ENCODE data around the gene GJD3.

Gene GJD3

DNA sequence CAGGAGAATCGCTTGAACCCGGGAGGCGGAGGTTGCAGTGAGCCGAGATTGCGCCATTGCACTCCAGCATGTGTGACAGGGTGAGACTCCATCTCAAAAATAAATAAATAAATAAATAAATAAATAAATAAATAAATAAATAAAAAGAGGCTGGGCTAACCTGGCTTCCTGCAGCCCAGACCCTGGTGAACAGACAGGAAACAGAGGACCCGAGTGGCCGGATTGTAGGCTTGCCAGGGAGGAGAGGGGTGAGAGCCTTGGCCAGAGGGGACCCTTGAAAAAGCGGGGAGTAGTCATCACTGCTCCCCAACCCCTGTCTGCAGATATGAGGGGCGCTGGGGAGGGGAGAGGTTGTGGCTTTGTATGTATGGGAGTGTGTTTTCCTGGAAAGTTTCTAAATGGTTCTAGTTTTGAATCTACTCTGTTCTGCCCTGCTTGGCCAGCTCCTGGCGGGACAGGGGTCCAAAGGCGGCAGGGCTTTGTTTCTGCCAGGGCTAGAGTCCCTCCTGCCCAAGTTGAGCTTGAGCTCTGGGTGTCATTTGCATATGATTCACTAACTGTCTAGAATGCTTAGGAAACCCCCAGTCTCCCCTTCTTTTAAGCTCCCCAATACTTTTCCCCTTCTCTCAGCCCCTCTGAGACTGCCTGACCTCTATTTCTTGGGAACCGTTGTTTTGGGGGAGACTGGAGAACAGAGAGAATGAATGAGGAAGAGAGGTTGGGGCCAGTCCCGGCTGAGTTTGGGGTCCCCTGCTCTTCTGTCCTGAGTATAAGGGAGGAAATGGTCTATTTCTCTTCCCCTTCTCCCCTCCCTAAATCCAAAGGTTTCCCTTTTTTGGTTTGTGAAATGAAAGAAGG lies 39.2 kb downstream of the GJD3 start:
- H3K4me1 ChIP-seq (ENCODE audit: control insufficient read depth in 1 of 2, insufficient read depth in 2 of 2, low read length in 2 of 2) = peaks cover 62 to 91% of the 10 kb centered on the region in 2 donors

DNA sequence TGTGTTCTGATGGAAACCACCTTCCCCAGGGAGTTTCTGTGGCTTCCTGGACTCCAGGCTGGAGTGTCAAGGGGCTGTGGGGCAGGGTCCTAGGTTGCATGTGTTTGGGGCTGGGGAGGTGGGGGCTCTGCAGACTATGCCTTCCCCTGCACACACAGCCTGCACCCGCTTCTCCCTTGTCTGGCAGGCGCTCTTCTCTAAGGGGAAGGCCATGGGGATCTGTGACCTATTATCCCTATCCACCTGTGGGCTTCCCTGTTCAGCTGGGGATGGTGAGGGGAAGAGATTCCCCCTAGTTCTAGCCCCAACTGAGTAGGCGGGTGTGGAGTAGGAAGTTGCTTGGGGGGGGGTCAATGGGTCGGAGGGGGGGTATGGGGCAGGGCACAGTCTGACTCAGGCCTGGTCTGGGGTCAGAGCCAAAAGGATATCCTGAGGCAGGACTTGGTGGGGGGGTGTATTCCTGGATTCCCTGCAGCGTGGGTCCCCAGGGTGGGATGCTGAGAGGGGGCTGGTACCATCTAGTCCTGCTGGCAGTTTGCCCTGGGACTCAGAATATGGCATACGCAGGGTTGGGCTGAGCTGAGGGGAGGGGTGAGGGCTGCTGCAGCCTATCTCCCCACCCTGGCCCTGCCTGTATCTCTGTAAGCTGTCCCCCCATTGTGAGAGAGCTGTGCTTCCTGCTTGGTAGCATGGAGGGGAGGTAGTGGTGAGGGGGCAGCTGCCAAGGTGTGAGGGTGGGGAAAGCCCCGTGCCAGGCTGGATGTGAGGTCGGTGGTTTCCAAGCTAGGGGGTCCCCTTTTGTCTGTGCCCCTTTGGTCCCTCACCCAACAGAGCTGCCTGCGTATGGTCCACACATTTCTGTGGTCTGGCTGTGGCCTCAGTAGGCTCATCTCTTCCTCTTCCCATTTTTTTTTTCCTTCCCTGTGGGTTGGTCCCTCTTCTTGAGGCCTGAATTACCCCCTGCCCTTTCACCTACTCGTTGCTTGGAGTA lies 40.9 kb downstream of the GJD3 start:
- Histone ChIP-seq H3K36me3 (ENCODE audit: control insufficient read depth in 1 of 2, insufficient read depth in 2 of 2, low read length in 2 of 2) (peaks cover 0 to 12% of the 10 kb centered on the region in 2 donors), H3K9me3 (ENCODE audit: control insufficient read depth in 1 of 2, low read length in 2 of 2) (no peaks in the 10 kb centered on the region), H3K27me3 (ENCODE audit: low read depth, low read length) (no peaks in the 10 kb centered on the region), H3K4me3 (ENCODE audit: low read depth in 1 of 2, low read length in 2 of 2) (peak overlapping the region; percentile 89 to 94), H3K4me1 (ENCODE audit: control insufficient read depth in 1 of 2, insufficient read depth in 2 of 2, low read length in 2 of 2) (peaks cover 59 to 90% of the 10 kb centered on the region in 2 donors), H3K27ac (ENCODE audit: low read length) (peak overlapping the region; percentile 92)

More for the DNA sequence above, 39.2 kb downstream of the GJD3 start:
- Histone ChIP-seq H3K27me3 (ENCODE audit: low read depth, low read length) (no peaks in the 10 kb centered on the region), H3K36me3 (ENCODE audit: control insufficient read depth in 1 of 2, insufficient read depth in 2 of 2, low read length in 2 of 2) (peaks cover 0 to 12% of the 10 kb centered on the region in 2 donors), H3K4me3 (ENCODE audit: low read depth in 1 of 2, low read length in 2 of 2) (peak overlapping the region in 1 of 2 donors; percentile 4), H3K9me3 (ENCODE audit: control insufficient read depth in 1 of 2, low read length in 2 of 2) (no peaks in the 10 kb centered on the region), H3K27ac (ENCODE audit: low read length) (peak overlapping the region; percentile 61)

DNA sequence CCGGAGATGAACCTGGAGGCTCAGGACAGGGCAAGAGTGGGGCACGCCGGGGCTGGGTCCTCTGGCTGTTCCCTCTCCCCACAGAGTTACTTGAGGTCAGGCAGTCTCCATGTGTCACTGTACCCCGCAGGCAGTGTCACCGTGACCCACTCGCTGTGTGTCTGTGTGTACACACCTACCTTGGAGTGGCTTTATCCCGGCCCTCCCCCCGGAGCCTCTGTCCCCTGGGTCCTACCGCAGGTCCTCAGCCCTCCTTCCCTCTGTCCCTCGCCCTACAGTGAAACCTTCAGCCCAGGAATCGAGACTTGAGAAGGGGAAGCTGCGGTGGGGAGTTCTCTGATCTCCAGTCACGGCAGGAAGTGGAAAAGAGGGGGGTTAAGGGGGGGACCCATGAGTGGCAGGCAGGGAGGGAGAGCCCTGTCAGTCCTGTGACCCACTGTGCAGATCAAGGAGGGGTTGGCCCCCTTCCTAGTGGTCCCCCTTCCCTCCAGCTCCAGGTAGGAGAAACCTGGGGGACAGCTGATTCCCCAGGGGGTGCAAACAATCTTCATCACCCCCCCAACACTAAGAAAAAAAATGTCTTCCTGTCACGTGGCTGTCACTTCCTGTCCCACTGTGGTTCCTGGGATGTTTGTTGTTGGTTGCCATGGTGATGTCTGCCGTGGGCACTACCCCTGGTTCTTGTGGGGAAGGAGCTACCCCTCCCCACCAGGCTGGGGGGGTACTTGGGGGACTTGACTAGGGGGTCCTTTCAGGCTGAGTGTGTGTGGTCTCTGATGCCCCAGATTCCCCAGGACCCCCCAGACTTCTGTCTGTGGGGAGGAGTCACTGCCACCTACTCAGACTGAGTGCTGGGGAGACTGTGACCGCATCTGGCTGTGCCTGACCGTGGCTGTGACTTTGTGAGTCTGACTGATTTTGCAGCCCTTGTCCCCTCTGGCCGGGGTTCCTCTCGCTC lies 41.9 kb downstream of the GJD3 start:
- Histone ChIP-seq H3K9me3 (ENCODE audit: control insufficient read depth in 1 of 2, low read length in 2 of 2) (no peaks in the 10 kb centered on the region), H3K36me3 (ENCODE audit: control insufficient read depth in 1 of 2, insufficient read depth in 2 of 2, low read length in 2 of 2) (peaks cover 0 to 12% of the 10 kb centered on the region in 2 donors), H3K27me3 (ENCODE audit: low read depth, low read length) (no peaks in the 10 kb centered on the region), H3K27ac (ENCODE audit: low read length) (peak overlapping the region; percentile 92), H3K4me1 (ENCODE audit: control insufficient read depth in 1 of 2, insufficient read depth in 2 of 2, low read length in 2 of 2) (peaks cover 50 to 81% of the 10 kb centered on the region in 2 donors), H3K4me3 (ENCODE audit: low read depth in 1 of 2, low read length in 2 of 2) (peak overlapping the region; percentile 89 to 94)

DNA sequence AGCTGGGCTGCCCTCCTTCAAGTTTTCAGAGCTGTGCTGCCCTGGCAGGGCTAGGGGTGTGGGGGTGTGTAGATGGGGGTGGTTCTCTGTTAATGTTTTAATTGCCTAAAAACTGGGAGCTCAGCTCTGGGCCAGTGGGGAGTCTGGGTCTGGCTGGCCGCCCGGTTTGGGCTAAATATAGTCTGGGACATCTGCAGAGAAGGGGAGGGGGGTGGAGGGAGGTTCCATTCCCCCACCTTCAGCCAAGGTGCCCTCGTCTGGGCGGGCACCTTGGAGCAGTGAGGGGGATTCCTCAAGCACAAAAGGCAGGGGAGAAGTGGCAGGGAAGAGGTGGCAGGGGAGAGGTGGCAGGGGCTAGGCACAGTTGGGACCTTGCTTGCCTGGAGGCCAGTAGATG lies 42.6 kb downstream of the GJD3 start:
- H3K9me3 ChIP-seq (ENCODE audit: control insufficient read depth in 1 of 2, low read length in 2 of 2) = no peaks in the 10 kb centered on the region
- peaks cover 0 to 12% of the 10 kb centered on the region in 2 donors for H3K36me3 ChIP-seq (ENCODE audit: control insufficient read depth in 1 of 2, insufficient read depth in 2 of 2, low read length in 2 of 2)
- peak overlapping the region; percentile 92 for H3K27ac ChIP-seq (ENCODE audit: low read length)
- peaks cover 47 to 81% of the 10 kb centered on the region in 2 donors for H3K4me1 ChIP-seq (ENCODE audit: control insufficient read depth in 1 of 2, insufficient read depth in 2 of 2, low read length in 2 of 2)
- peak overlapping the region; percentile 89 to 94 for H3K4me3 ChIP-seq (ENCODE audit: low read depth in 1 of 2, low read length in 2 of 2)
- no peaks in the 10 kb centered on the region for H3K27me3 ChIP-seq (ENCODE audit: low read depth, low read length)

DNA sequence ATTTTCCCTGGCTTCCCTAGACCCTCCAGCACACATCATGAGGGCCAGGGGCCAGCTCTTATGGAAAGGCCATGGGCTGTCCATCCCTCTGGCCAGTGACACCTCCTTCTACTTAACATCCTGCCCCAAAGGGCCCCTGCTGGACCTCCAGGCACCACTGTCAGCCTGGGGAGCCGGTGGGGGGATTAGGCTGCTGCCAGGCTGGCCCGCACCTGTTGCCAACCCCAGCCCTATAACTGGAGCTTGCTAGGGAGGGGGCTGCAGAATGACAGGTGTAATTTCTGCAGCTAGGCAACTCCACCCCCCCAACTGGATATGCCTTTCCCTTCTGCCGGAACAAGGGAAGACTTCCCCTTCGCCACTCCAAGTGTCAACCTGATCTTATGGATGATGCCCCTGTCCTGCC lies 43.0 kb downstream of the GJD3 start:
- peak overlapping the region; percentile 92 for H3K27ac ChIP-seq (ENCODE audit: low read length)
- H3K9me3 ChIP-seq (ENCODE audit: control insufficient read depth in 1 of 2, low read length in 2 of 2) = no peaks in the 10 kb centered on the region
- H3K4me1 ChIP-seq (ENCODE audit: control insufficient read depth in 1 of 2, insufficient read depth in 2 of 2, low read length in 2 of 2) = peaks cover 46 to 81% of the 10 kb centered on the region in 2 donors
- H3K4me3 ChIP-seq (ENCODE audit: low read depth in 1 of 2, low read length in 2 of 2) = peak overlapping the region; percentile 89 to 94
- no peaks in the 10 kb centered on the region for H3K27me3 ChIP-seq (ENCODE audit: low read depth, low read length)
- H3K36me3 ChIP-seq (ENCODE audit: control insufficient read depth in 1 of 2, insufficient read depth in 2 of 2, low read length in 2 of 2) = peaks cover 0 to 12% of the 10 kb centered on the region in 2 donors

DNA sequence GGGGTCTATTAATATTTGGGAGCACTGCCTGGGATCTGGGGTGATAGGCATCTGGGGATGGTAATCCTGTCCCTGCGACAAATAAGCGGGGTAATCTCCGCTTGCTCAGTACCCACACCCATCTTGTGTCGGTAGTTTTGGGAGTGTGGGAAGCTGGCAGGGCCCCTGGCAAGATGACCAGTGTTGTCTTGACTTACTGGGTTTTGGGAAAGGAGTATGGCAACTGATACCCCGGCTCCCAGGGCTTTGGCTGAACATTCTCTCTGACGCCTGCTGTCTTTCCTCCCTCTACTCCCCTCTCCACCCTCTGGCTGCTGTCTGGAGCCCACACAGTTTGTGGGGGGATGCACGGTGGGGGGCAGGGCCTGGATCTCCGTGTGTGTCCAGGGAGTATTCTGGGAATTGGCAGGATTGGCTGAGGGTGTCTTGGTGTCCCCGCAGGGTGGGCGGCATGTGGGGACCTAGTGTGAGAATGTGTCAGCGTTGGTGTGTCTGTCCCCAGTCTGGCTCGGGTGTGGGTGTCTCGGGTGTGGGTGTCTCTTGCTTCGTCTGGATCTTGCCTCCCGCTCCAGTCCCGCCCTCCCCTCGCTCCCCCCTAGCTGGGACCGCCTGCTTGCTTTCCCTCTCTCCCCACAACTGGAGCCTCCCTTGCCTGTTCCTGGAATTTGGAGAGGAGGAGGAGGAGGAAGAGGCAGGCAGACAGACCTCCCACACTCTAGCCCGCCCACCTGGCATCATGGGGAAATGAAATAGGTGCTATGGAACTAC lies 43.6 kb downstream of the GJD3 start:
- Histone ChIP-seq H3K4me1 (ENCODE audit: control insufficient read depth in 1 of 2, insufficient read depth in 2 of 2, low read length in 2 of 2) (peaks cover 41 to 81% of the 10 kb centered on the region in 2 donors), H3K4me3 (ENCODE audit: low read depth in 1 of 2, low read length in 2 of 2) (peak overlapping the region; percentile 89 to 94), H3K27ac (ENCODE audit: low read length) (peak overlapping the region; percentile 92), H3K27me3 (ENCODE audit: low read depth, low read length) (no peaks in the 10 kb centered on the region), H3K36me3 (ENCODE audit: control insufficient read depth in 1 of 2, insufficient read depth in 2 of 2, low read length in 2 of 2) (peaks cover 0 to 12% of the 10 kb centered on the region in 2 donors), H3K9me3 (ENCODE audit: control insufficient read depth in 1 of 2, low read length in 2 of 2) (no peaks in the 10 kb centered on the region)

DNA sequence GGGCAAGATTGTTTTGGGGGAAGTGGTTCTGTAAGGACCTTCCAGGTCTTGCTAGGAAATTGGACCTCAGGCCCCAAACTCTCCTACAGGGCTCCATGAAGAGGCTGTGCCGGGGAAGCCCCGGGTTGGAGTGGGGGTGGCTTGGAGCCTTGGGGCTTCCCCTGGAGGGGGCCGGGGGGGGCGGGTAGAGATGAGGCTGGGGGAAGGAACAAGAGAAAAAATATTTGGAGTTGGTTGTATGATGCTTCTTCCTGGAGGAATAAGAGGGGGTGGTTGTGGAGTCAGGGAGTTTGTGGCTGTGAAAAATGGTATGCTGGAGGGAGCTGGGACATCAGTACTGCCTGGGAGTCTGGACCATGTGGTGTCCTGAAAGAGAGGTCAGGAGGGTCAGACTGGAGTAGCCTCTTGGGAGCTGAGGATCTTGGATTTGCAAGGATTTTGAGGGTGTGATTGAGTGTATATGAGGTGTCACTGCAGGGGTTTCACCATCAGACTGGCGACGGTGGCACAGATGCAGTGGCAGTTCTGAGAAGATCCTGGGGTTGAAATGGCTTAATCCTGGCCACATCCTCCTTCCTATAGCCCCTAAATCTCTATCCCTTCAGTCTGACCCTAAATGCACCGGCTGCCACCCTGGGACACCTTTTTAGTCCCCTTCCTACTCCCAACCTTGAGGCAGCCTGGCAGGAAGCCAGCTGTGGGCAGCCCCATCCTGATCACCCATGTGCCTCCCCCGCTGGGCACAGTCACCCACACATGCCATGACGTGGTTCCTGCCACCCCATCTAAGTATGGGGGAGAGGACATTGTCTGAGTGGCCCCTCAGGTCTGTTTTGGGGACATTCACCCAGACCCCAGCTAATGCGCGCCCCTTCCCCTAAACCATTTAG lies 44.6 kb downstream of the GJD3 start:
- peak overlapping the region; percentile 92 for H3K27ac ChIP-seq (ENCODE audit: low read length)

DNA sequence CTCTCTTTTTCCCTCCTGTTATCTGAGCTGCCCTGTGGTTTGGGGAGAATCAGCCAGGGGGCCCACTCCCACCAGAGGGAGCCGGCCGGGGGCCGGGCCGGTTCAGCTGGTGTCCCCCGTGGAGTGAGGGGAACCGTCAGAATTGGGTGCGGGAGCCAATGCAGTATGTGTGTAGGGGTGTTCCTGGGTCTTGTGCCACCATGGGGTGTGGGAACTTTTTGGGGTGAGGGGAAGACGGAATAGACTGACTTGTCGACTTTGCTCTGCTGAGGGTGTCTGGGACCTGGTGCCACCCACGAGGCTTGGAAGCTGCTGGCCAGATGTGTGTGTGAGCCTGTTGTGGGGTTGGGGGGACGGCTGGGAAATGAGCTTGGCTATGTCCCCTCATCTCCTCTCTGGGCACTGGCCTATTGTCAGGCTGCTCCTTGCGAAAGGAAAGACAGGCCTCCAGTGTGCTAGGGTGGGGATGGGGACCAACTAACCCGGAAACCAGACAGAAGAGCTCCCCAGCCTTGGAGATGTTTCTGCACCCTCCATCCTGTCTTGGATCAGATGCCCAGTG lies 45.6 kb downstream of the GJD3 start:
- Histone ChIP-seq H3K27ac (ENCODE audit: low read length) (peak overlapping the region; percentile 83), H3K36me3 (ENCODE audit: control insufficient read depth in 1 of 2, insufficient read depth in 2 of 2, low read length in 2 of 2) (peaks cover 0 to 12% of the 10 kb centered on the region in 2 donors), H3K4me1 (ENCODE audit: control insufficient read depth in 1 of 2, insufficient read depth in 2 of 2, low read length in 2 of 2) (peaks cover 41 to 81% of the 10 kb centered on the region in 2 donors), H3K9me3 (ENCODE audit: control insufficient read depth in 1 of 2, low read length in 2 of 2) (no peaks in the 10 kb centered on the region), H3K4me3 (ENCODE audit: low read depth in 1 of 2, low read length in 2 of 2) (peak overlapping the region; percentile 89 to 94), H3K27me3 (ENCODE audit: low read depth, low read length) (no peaks in the 10 kb centered on the region)

More for the DNA sequence above, 44.6 kb downstream of the GJD3 start:
- H3K9me3 ChIP-seq (ENCODE audit: control insufficient read depth in 1 of 2, low read length in 2 of 2) = no peaks in the 10 kb centered on the region
- peaks cover 48 to 82% of the 10 kb centered on the region in 2 donors for H3K4me1 ChIP-seq (ENCODE audit: control insufficient read depth in 1 of 2, insufficient read depth in 2 of 2, low read length in 2 of 2)
- peak overlapping the region; percentile 89 to 94 for H3K4me3 ChIP-seq (ENCODE audit: low read depth in 1 of 2, low read length in 2 of 2)
- no peaks in the 10 kb centered on the region for H3K27me3 ChIP-seq (ENCODE audit: low read depth, low read length)
- peaks cover 0 to 12% of the 10 kb centered on the region in 2 donors for H3K36me3 ChIP-seq (ENCODE audit: control insufficient read depth in 1 of 2, insufficient read depth in 2 of 2, low read length in 2 of 2)
